NCI-H1436 treated with DMSO at 0.1 percent for 48 hours (cell line): Measurements from ENCODE around the gene DRD5.
A peak's percentile ranks its signal among the peaks of the same experiment; 100 is the strongest.
"Not testable (repeated sequence)": the region's sequence is repeated elsewhere in the genome, so short reads cannot be mapped to it uniquely, and the experiment has no call there.

Experiments
- DNase-seq: peaks from one replicate; lab custom pipeline; 2025; lab: John Stamatoyannopoulos, UW

Gene DRD5

GRCh38 chr4:9781343-9782135 lies at the start of gene DRD5:
TSS of gene DRD5 (plus strand) at chr4:9781634. CDS start at chr4:9782030, 396 bp downstream.
- DNase-seq: no peak

- DNase-seq: not testable (repeated sequence)
These were observed 49.2 kb upstream of the DRD5 start for GRCh38 chr4:9732256-9732655.

- no peak for DNase-seq
These were observed 45.9 kb upstream of the DRD5 start for GRCh38 chr4:9735515-9735914.

- not testable (repeated sequence) for DNase-seq
These were observed 44.2 kb upstream of the DRD5 start for GRCh38 chr4:9737280-9737679.

- not testable (repeated sequence) for DNase-seq
These were observed 37.6 kb upstream of the DRD5 start for GRCh38 chr4:9743789-9744188.

GRCh38 chr4:9745782-9746181 lies 35.7 kb upstream of the DRD5 start:
- DNase-seq: no peak

GRCh38 chr4:9758641-9759317 lies 22.7 kb upstream of the DRD5 start:
- no peak for DNase-seq

- peak; percentile 0 for DNase-seq
These were observed 18.5 kb upstream of the DRD5 start for GRCh38 chr4:9762823-9763475.

GRCh38 chr4:9764155-9764696 lies 17.2 kb upstream of the DRD5 start:
- DNase-seq: no peak

GRCh38 chr4:9765091-9765490 lies 16.3 kb upstream of the DRD5 start:
- no peak for DNase-seq

- no peak for DNase-seq
These were observed 12.1 kb upstream of the DRD5 start for GRCh38 chr4:9769321-9769720.

- DNase-seq: no peak
These were observed 10.4 kb upstream of the DRD5 start for GRCh38 chr4:9771034-9771433.

- DNase-seq: no peak
These were observed 8.0 kb upstream of the DRD5 start for GRCh38 chr4:9773471-9773870.

GRCh38 chr4:9782136-9782436 lies 652 bp downstream of the DRD5 start:
- no peak for DNase-seq

- DNase-seq: not testable (repeated sequence)
These were observed 4.5 kb downstream of the DRD5 start for GRCh38 chr4:9785891-9786290.

GRCh38 chr4:9792381-9792780 lies 10.9 kb downstream of the DRD5 start:
- DNase-seq: no peak

GRCh38 chr4:9796641-9797040 lies 15.2 kb downstream of the DRD5 start:
- DNase-seq: not testable (repeated sequence)

GRCh38 chr4:9800848-9801247 lies 19.4 kb downstream of the DRD5 start:
- no peak for DNase-seq

GRCh38 chr4:9804918-9805317 lies 23.5 kb downstream of the DRD5 start:
- DNase-seq: no peak

- DNase-seq: no peak
These were observed 26.6 kb downstream of the DRD5 start for GRCh38 chr4:9808077-9808476.

- DNase-seq: no peak
These were observed 30.4 kb downstream of the DRD5 start for GRCh38 chr4:9811806-9812205.

GRCh38 chr4:9812501-9813340 lies 31.3 kb downstream of the DRD5 start:
- no peak for DNase-seq
